Heart left ventricle (tissue), 13 donors: ENCODE measurements around the gene TCF4.

Experiments used
- POLR2A ChIP-seq, 2 donors: fragments of 450-650 bp; IDR thresholded peaks; one replicate each; pipeline ENCODE4 v1.6.1; 2017; ENCODE audit warnings: antibody characterized with exemption in 2 of 2, mild to moderate bottlenecking in 2 of 2, moderate library complexity in 2 of 2
- TF ChIP-seq, protein P1 (sequence below), 12 donors: fragments of 200-600 bp; sonication (generic) in 4 of 12; IDR thresholded peaks; one replicate each; pipeline versions ENCODE4 v1.5.0 to v1.8.0; 2018 to 2022; ENCODE audit warnings: antibody characterized with exemption in 12 of 12, mild to moderate bottlenecking in 5 of 12
- donor health status: ischemic (EF 13 %, LVEDD 7.1; RV severe dilation, severe dysfunction).
- donor health status: DM: no; HTN: yes; CAD: no.
- donor health status: DM: no; HTN: no; CAD: no.
- donor health status: ischemic (EF 25% LVEDD 6.9; RV normal size, moderate dysfunction).
- donor health status: ischemic (EF 25% LVEDD 5.7; RV mildly dilated, moderate dysfunction).
- donor health status: ischemic (EF 35%, LVEDD 5.7; RV mildly dilated, moderate dysfunction).
- donor health status: nonischemic (EF 11% LVEDD 7.7; RV severe dilation, severe dysfunction).
- donor health status: DM: yes; HTN: yes; CAD: no.
- donor health status: PGD.
- donor health status: ischemic (EF 29% LVEDD 5.4; RV normal size, mild dysfunction).
- donor health status: nonischemic (EF 23%, LVEDD 6.1; RV moderate dilation, normal function).

DNA sequence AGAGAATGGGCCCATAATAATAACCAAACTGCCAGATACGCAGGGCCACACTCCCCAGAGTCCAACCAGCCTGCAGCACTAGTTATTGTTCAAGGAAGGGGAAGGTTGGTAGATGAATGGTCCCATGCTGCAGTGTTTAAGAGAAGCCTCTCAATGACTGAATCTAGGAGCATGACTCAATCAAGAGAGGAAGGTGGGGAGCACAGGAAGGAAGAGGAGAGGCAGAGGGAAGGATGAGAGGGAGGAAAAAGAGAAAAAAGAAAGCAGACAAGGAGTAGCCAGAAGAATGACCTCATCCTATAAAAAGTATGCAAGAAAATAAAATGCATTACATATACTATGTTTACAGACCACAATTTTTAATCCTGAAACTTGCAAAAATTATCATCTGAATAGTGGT is 174.5 kb downstream of the TCF4 start:
- TF ChIP-seq, protein P1, sequence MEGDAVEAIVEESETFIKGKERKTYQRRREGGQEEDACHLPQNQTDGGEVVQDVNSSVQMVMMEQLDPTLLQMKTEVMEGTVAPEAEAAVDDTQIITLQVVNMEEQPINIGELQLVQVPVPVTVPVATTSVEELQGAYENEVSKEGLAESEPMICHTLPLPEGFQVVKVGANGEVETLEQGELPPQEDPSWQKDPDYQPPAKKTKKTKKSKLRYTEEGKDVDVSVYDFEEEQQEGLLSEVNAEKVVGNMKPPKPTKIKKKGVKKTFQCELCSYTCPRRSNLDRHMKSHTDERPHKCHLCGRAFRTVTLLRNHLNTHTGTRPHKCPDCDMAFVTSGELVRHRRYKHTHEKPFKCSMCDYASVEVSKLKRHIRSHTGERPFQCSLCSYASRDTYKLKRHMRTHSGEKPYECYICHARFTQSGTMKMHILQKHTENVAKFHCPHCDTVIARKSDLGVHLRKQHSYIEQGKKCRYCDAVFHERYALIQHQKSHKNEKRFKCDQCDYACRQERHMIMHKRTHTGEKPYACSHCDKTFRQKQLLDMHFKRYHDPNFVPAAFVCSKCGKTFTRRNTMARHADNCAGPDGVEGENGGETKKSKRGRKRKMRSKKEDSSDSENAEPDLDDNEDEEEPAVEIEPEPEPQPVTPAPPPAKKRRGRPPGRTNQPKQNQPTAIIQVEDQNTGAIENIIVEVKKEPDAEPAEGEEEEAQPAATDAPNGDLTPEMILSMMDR (IDR thresholded peaks at IDR 0.05): no peak
- no peak for TF ChIP-seq POLR2A (IDR thresholded peaks at IDR 0.05)
